ENCODE measurements around the gene LUC7L3.
A peak's percentile ranks its signal among the peaks of the same experiment; 100 is the strongest.
"Not testable (repeated sequence)": the region's sequence is repeated elsewhere in the genome, so short reads cannot be mapped to it uniquely, and the experiment has no call there.

Gene LUC7L3, protein sequence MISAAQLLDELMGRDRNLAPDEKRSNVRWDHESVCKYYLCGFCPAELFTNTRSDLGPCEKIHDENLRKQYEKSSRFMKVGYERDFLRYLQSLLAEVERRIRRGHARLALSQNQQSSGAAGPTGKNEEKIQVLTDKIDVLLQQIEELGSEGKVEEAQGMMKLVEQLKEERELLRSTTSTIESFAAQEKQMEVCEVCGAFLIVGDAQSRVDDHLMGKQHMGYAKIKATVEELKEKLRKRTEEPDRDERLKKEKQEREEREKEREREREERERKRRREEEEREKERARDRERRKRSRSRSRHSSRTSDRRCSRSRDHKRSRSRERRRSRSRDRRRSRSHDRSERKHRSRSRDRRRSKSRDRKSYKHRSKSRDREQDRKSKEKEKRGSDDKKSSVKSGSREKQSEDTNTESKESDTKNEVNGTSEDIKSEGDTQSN

DNA sequence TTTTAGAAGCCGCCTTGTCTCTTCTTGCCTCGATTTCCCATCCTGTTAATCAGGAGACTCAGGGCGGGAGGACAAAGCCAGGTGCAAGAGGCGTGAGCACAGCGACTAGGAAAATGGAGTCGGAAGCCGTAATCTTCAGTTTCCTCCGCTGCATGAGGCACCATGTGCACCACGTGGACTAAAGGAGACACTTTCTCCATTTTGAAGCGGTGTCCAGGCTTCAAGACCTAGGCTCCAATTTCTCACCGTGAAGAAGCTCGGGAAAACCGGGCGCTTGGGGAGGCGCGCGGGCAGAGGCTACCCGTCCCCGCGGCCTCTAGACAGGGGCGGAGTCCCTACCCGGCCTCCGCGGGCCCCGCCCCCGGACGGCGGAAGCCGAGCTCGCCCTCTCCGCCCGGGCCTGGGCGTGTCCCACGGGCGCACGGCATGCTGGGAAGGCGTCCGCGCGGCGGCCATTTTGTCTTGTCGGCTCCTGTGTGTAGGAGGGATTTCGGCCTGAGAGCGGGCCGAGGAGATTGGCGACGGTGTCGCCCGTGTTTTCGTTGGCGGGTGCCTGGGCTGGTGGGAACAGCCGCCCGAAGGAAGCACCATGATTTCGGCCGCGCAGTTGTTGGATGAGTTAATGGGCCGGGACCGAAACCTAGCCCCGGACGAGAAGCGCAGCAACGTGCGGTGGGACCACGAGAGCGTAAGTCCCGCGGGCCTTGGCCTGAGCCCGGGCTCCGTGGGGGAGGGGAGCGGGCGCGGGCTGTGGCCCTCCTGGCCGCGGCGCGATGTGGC, at the start of gene LUC7L3:
LUC7L3 (plus strand) TSS at position 460 of the 780 bp plus-strand sequence; CDS start at position 590, 130 bp downstream.
- peak; percentile 92 for DNase-seq

DNA sequence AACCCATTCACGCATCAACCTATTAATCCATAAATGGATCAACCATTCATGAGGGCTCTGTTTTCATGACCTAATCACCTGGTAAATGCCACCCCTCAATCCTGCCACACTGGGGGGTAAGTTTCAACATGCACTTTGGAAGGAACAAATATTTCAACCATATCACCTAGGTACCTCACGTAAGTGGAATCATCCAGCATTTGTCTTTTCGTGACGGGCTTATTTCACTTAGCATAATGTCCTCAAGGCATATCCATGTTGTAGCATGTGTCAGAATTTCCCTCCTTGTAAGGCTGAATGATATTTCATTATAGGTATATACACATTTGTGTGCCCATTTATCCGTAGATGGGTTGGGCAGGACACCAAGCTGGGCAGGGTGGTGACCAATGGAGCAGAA, 47.3 kb upstream of the LUC7L3 start:
- DNase-seq: no peak

DNA sequence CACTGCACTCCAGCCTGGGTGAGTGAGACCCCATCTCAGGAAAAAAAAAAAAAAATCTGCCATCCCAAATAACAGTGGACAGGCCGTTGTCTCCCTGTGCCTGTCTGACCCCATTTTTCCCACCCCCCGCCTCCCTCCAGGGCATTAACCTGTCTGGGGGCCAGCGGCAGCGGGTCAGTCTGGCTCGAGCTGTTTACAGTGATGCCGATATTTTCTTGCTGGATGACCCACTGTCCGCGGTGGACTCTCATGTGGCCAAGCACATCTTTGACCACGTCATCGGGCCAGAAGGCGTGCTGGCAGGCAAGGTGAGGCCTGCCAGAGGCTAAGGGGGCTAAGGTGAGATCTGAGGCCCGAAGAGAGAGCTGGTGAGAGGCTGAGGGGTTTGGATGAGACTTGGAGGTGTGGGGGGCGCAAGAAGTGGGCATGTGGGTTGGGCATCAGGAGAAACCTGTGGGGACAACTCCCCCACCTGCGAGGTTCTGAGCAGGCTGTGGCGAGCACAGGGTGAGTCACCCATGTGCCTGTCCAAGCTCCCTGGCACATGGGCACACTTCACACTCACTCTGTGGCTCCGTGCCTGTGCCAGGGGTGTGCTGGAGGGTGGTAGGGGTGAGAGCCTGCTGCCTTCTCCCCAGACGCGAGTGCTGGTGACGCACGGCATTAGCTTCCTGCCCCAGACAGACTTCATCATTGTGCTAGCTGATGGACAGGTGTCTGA, 46.4 kb upstream of the LUC7L3 start:
- no peak for DNase-seq

DNA sequence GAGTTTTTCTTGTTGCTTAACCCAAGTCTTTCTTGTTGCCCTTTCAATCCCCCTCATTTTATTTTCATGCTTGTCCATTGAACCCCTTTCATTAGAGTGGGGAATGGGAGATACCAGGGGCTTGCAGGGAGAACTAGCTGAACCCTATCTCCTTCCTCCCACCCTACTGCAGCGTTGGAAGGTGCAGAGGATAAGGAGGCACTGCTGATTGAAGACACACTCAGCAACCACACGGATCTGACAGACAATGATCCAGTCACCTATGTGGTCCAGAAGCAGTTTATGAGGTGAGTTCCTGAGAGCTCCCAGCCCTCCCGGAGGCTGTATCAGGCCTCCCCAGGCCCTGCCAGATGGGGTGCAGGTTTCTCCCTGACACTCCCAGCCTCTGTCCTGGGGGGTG, 44.2 kb upstream of the LUC7L3 start:
- no peak for DNase-seq

DNA sequence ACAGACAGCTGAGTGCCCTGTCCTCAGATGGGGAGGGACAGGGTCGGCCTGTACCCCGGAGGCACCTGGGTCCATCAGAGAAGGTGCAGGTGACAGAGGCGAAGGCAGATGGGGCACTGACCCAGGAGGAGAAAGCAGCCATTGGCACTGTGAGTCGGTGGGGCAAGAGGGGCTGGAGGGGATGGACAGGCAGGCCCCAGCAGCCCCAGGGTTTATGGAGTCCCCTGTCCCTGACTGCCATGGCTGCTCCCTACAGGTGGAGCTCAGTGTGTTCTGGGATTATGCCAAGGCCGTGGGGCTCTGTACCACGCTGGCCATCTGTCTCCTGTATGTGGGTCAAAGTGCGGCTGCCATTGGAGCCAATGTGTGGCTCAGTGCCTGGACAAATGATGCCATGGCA, 43.8 kb upstream of the LUC7L3 start:
- DNase-seq: no peak

DNA sequence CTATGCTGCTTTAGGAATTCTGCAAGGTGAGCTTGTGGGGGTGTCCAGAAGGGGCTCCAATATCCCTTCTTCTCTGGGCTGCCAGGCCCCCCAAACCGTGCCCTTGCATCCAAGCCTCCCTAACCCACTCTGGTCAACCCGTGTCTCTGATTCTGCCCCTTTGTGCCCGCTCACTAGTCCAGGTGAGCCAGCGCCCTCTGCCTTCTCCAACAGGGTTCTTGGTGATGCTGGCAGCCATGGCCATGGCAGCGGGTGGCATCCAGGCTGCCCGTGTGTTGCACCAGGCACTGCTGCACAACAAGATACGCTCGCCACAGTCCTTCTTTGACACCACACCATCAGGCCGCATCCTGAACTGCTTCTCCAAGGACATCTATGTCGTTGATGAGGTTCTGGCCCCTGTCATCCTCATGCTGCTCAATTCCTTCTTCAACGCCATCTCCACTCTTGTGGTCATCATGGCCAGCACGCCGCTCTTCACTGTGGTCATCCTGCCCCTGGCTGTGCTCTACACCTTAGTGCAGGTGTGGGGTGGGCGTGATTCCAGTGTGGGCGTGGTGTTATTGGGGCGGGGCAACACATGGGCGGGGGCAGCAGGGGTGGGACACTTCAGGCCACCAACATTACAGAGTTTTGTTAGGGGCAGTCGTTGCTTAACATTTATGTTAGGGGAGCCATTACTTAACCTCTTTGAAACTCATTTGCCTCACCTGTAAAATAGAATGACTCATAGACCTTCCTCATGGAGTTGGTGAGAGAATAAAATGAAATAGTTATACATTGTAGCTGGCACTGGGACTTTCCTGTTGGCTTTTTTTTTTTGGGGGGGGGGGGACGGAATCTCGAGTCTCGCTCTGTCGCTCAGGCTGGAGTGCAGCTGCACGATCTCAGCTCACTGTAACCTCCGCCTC, 43.1 kb upstream of the LUC7L3 start:
- DNase-seq: no peak

DNA sequence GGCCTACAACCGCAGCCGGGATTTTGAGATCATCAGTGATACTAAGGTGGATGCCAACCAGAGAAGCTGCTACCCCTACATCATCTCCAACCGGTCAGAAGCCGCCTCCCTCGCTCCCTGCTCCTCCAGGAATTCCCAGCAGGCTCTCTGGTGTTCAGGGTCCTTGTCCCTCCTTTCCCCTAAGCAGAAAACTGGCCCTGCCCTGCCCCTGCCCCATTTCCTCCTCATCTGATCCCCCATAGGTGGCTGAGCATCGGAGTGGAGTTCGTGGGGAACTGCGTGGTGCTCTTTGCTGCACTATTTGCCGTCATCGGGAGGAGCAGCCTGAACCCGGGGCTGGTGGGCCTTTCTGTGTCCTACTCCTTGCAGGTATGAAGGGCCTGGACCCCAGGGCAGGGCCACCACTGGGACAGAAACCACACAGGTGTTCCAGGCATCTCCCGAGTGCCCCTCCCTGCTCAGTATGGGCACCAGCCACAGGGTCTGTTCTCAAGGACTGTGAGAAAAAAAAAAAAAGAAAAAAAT, 41.5 kb upstream of the LUC7L3 start:
- no peak for DNase-seq

DNA sequence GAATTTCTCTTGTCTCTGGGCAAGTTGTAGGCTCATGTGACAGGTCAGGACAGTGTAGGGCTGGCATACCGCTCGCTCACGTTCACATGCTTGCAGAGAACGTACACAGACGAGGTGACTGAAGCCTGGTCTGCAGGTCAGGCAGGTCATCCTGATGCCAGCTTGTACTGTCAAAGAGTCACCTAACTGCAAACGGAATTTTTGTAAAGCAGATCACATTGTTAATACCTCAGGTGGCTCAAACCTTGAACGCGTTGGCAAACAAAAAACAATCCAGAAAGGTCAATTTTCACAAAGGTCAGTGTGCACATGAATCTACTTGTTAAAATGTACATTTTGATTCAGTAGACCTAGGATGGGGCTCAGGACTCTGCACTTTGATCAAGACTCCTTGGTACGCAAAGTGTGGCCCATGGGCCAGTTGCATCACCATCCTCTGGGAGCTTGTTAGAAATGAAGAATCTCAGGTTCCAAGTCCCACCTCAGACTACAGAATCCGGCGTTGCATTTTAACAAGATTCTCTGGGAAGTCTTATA, 40.3 kb upstream of the LUC7L3 start:
- no peak for DNase-seq

DNA sequence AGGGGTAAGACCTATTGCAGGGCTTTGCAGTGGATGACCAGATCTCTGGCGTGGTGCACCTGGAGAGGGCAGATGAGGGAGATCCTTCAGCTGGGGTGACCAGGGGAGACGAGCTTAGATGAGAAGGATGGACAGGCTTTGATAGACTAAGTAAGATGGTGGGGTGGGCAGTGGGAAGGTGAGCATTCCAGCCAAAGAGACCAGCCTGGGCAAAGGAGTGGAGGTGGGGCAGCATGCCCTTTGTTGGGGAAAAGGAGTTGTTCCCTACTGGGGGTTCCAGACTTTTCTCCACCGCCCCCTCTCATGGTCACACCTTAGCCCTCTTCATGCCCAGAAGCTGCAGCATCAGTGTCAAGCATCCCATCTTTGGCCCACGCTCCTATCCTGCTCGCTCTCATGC, 39.3 kb upstream of the LUC7L3 start:
- no peak for DNase-seq

DNA sequence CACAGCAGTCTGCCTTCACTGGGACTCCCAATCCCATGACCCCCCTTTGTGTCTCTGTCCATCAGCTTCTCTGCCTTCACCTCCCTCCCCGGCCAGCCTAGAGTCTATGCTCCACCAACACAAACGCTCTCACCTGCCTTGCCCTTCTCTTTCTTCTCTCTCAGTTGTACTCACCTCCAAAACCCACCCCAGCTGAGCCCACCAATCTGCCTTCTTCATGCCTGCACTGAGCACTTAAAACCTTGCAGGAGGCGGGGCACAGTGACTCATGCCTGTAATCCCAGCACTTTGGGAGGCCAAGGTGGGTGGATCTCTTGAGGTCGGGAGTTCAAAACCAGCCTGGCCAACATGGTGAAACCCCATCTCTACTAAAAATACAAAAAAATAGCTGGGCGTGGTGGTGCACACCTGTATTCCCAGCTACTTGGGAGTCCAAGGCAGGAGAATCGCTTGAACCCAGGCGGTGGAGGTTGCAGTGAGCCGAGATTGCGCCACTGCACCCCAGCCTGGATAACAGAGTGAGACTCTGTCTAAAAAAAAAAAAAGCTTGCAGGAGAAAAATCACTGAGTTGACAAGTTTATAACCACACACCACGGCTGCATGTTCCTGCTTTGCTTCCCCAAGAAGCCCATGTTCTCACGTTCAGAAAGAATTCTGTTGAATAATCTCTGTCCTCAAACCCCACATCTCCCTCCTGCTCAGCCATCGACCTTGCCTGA, 38.7 kb upstream of the LUC7L3 start:
- not testable (repeated sequence) for DNase-seq

DNA sequence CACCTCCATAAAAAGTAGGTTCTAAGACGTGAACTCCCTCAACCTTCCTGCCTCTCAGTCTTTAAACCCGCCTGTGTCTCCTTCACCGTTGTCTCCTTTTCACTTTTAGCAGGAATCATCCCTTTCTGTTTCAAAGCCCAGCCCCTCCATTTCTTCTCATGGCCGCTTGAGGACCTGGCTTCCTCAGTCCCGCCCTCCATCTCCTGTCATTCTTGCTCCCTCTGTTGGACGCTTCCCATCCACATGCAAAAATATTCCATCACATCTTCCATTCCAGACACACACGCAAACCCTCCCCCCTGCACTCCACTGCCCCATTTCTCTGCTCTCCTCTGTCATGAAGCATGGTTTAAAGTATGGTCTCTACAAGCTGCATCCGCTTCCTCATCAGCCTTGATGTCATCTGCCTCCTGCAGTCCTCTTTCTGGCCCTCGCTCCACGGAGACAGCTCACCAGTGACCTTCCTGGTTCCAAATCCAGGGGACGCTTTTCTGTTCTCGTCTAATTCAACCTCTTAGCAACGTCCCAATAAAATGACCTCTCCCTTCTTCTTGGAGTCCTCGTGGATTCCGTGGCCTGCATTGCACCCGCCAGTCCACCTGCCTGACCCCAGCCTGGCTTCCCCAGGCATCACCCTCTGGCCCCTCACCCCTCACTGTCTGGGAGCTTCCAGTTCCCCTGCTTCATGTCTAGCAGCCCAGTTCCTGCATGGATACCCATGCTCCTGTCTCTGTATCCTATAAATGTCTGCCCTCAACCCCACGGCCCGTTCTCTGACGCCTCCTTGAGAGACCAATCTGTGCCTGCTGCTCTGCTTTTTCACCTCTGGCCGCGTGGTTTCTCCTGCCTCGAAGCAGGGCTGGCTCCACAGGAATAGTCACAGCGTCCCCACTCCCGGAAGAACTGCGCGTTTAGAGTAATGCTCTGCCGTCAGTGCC, 37.9 kb upstream of the LUC7L3 start:
- DNase-seq: peak in 1 of 2 experiments; percentile 17

DNA sequence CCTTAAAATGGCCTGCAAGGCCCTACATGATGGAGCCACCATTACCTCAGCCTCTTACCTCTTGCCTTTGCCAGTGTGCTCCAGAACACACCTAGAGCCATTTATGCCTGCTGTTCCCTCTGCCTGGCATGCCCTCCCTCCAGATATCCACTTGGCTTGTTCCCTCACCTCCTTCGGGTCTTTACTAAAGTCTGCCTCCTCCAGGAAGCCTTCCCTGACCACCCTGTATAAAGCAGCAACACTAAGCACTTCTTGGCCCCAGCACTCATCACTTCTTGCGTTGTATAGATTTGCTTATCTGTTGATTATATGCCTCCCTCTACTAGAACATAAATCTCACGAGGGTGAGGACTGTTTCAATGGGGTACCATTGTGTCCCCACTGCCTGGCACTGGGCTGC, 37.0 kb upstream of the LUC7L3 start:
- DNase-seq: no peak

DNA sequence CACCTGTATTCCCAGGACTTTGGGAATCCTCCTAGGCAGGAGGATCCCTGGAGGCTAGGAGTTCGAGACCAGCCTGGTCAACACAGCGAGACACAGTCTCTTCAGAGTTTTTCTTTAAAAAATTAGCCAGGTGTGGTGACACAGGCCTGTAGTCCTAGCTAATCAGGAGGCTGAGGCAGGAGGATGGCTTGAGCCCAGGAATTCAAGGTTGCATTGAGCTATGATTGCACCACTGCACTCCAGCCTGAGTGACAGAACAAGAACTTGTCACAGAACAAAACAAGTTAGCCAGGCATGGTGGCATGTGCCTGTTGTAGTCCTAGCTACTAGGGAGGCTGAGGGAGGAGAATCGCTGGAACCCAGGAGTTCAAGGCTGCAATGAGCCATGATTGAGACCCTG, 36.5 kb upstream of the LUC7L3 start:
- DNase-seq: no peak

DNA sequence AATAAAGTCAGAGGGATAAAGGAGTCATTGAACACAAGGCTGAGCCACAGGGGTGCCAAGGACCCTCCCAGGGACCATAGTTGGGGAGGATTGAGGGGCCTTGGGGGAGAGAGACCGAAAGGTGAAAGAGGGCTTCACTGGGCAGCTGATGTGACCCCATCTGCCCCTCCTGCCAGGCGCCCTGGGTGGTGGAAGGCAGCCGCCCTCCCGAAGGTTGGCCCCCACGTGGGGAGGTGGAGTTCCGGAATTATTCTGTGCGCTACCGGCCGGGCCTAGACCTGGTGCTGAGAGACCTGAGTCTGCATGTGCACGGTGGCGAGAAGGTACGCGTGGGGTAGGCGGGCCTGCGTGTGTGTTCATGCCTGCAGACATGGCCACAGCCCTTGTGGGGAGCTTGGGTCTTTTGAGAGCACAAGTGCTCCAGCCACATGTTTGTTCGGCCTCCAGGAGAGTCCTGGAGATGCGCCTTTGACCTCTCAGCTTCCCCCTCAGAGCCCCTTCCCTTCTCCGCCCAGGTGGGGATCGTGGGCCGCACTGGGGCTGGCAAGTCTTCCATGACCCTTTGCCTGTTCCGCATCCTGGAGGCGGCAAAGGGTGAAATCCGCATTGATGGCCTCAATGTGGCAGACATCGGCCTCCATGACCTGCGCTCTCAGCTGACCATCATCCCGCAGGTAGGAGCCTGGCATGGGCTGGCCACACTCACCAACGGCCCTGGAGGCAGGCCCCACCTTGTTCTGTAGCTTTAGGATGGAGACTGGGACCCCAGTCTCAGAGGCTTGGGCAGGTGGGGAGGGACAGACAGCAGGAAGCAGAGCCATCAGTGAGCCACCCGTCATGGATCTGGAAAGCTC, 35.7 kb upstream of the LUC7L3 start:
- DNase-seq: no peak

DNA sequence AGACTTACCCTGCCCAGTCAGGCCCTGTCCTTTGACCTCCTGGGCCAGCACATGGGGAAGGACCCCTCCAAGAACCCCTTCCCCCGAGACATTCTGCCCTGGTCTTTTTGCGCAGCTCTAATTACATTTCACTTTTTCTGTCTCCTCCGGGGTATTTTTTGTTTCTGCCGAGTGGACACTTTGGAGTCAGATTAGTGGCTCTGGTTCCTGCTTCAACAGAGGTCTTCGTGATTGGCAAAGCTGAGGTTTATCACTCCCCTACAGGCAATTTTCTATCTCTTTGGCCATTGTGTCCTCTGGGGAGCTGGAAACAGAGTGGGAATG, 35.2 kb upstream of the LUC7L3 start:
- DNase-seq: no peak

DNA sequence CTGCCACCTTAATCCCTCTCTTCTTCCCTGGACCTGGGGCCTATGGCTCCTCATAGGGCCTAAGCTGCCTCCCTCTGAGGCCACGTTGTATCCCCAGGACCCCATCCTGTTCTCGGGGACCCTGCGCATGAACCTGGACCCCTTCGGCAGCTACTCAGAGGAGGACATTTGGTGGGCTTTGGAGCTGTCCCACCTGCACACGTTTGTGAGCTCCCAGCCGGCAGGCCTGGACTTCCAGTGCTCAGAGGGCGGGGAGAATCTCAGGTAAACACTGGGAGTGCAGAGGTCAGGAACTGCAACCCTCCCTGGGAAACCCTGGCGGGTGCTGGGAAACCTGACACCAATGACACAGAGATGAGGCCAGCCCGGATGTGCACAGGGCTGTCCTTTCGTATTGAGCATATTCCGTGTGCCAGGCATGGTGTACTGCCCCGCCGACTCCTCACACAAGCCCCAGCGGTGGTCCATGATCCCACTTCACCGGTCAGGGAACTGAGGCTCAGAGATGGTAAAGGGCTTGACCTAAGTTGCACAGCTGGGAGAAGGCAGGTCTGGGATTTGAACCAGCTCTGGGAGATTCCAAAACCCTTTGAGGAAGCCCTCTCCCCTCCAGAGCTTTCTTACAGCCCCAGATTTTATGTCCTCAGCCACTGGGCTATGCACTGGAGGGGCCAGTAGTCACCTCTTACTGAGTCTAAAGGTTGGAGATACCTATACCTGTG, 34.6 kb upstream of the LUC7L3 start:
- no peak for DNase-seq

DNA sequence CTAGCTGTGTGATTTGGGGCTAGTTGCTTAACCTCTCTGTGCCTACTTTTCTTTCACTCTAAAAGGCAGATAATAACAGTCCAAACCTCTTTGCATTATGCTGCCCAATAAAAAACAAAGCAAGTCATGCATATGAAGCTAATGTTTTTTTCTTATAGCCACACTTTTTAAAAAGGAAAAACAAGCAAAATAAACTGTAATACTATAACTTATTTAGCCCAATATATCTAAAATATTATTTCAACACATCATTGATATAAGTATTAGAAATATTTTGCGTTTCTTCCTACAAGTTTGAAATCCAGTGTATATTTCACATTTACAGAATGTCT, 34.1 kb upstream of the LUC7L3 start:
- no peak for DNase-seq

DNA sequence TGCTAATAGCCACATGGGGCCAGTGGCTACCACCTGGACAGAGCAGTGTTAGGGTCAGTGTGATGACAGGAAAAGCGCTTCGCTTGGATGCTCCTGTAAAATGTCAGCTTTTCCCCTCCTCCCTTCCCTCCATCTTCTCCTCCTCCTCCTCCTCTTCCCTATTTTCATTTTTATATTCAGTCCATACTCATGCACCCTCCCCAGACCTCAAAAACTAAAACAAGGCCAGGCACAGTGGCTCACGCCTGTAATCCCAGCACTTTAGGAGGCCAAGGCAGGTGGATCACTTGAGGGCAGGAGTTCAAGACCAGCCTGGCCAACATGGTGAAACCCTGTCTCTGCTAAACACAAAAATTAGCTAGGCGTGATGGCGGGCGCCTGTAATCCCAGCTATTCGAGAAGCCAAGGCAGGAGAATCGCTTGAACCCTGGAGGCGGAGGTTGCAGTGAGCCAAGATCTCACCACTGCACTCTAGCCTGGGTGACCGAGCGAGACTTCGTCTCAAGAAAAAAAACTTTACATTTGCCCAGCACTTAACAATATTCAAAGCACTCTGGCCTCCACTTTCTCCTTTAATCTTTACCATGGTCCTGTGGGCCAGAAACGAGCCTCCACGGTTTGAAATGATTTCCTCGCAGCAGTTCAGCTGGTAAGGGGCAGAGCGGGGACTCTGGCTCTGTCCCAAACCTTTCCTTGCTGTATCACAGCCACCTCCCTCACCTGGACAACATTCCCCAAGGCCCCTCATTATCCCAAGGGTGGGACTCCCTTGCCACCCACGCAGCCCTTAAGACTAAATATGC, 33.5 kb upstream of the LUC7L3 start:
- DNase-seq: no peak
